Measurements from ENCODE around the gene AP5S1.
"Not testable (repeated sequence)": the region's sequence is repeated elsewhere in the genome, so short reads cannot be mapped to it uniquely, and the experiment has no call there.

The AP5S1 gene

GRCh38 chr20:3812975-3813847 is 7.1 kb upstream of the AP5S1 start:
- DNase-seq, result no peak

- DNase-seq, result no peak
Observed at GRCh38 chr20:3813848-3814581, 6.3 kb upstream of the AP5S1 start.

GRCh38 chr20:3814928-3815495 is 5.3 kb upstream of the AP5S1 start:
- DNase-seq, result no peak

GRCh38 chr20:3815703-3816315 is 4.5 kb upstream of the AP5S1 start:
- no peak for DNase-seq

GRCh38 chr20:3818155-3819151 is 1.9 kb upstream of the AP5S1 start:
- DNase-seq, result peak; percentile 88

GRCh38 chr20:3819411-3820047 is 818 bp upstream of the AP5S1 start:
- no peak for DNase-seq

- DNase-seq, result no peak
Observed at GRCh38 chr20:3820901-3821727, 767 bp downstream of the AP5S1 start.

- no peak for DNase-seq
Observed at GRCh38 chr20:3821996-3822395, 1.6 kb downstream of the AP5S1 start.

GRCh38 chr20:3823881-3824280 is 3.5 kb downstream of the AP5S1 start:
- no peak for DNase-seq

GRCh38 chr20:3825526-3825925 is 5.2 kb downstream of the AP5S1 start:
- DNase-seq, result no peak

- DNase-seq, result no peak
Observed at GRCh38 chr20:3826420-3826819, 6.1 kb downstream of the AP5S1 start.

- no peak for DNase-seq
Observed at GRCh38 chr20:3828798-3829197, 8.5 kb downstream of the AP5S1 start.

- DNase-seq, result not testable (repeated sequence)
Observed at GRCh38 chr20:3829891-3830290, 9.5 kb downstream of the AP5S1 start.

- DNase-seq, result no peak
Observed at GRCh38 chr20:3836132-3836531, 15.8 kb downstream of the AP5S1 start.

GRCh38 chr20:3839328-3839727 is 19.0 kb downstream of the AP5S1 start:
- DNase-seq, result no peak

GRCh38 chr20:3840201-3840600 is 19.9 kb downstream of the AP5S1 start:
- DNase-seq, result peak; percentile 82

GRCh38 chr20:3842348-3842930 is 22.1 kb downstream of the AP5S1 start:
- DNase-seq, result no peak

GRCh38 chr20:3843490-3843889 is 23.1 kb downstream of the AP5S1 start:
- peak; percentile 92 for DNase-seq

- not testable (repeated sequence) for DNase-seq
Observed at GRCh38 chr20:3843990-3844619, 23.8 kb downstream of the AP5S1 start.

- DNase-seq, result no peak
Observed at GRCh38 chr20:3846378-3846739, 26.0 kb downstream of the AP5S1 start.
